NT2/D1 (cell line): Measurements from ENCODE around the gene PKHD1.

Experiments
- YY1 ChIP-seq: IDR thresholded peaks from 2 replicates; pipeline ENCODE4 v1.6.1; 2011; ENCODE audit not compliant: insufficient read length, insufficient read depth
- ZNF274 ChIP-seq: IDR thresholded peaks from 2 replicates; pipeline ENCODE4 v1.6.1; 2011; ENCODE audit warnings: mild to moderate bottlenecking, low read depth, low read length

- TF ChIP-seq ZNF274 (no peak), YY1 (no peak)
These were observed 408.4 kb downstream of the PKHD1 start for GRCh38 chr6:51678905-51679620.
